Hematopoietic multipotent progenitor cell treated with erythropoietin and hydrocortisone succinate and interleukin-3 and kit ligand, for 6 days (in vitro differentiated cells): ENCODE data around the gene FNDC11.

Source experiments
- DNase-seq: peaks from one replicate; pipeline ENCODE4 v3.0.0-alpha.2; 2015

Gene FNDC11, protein sequence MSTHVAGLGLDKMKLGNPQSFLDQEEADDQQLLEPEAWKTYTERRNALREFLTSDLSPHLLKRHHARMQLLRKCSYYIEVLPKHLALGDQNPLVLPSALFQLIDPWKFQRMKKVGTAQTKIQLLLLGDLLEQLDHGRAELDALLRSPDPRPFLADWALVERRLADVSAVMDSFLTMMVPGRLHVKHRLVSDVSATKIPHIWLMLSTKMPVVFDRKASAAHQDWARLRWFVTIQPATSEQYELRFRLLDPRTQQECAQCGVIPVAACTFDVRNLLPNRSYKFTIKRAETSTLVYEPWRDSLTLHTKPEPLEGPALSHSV

DNA sequence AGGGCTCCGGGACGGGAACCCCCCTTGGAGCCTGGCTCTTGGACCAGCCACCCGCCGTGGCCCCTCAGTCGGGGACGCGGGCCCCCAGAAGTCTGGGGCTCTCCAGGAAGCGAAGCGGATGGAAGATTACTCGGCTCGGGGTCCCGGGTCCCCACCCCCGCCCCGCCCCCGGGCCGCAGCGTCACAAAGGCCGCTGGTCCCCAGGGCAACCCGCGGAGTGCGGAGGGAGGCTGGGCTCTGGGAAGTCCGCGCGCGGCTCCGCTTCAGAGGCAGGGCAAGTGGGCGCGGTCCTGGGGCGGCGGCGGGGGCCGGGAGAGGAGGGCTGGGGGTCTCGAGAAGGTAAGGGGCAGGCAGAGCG is at the start of gene FNDC11:
Gene FNDC11 (plus strand): TSS at position 227 of the 358 bp plus-strand sequence. CDS start 1,505 bp downstream, outside the sequence.
- peak; percentile 55 for DNase-seq

DNA sequence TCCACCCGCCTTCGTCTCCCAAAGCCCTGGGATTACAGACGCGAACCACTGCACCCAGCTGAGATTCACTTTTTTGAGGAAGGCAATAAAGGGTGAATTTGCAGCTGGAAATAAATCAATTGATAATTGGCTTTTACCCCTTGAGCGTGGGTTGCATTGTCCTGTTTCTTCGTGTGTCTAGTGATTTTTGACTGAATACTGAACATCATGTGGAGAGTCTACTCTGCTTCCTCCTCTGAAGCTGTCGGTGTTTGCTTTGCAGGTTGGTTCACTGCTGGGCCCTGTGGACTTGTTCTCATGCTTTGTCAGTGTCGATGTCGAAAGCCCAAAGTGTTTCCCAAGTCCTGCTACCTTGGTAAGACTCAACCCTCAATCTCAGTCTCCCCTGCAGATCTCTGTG is 49.3 kb upstream of the FNDC11 start:
- no peak for DNase-seq

DNA sequence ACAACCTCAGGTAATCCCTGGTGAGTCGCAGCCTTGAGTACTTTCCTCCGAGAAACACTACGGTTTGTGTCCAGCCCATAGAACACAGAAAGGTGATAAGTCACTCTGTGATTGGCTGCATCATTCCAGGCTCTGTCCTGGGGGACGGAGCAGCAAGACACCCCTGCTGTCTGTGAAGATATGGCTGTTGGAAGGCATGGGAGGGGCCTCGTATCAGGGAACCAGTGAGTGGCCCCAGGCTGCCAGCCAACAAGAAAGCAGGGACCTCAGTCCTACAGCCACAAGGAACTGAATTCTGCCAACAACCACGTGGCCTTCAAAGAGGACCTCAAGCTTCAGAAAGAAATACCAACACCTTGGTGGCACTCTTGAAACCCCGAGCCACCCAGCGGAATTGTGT is 48.7 kb upstream of the FNDC11 start:
- no peak for DNase-seq

DNA sequence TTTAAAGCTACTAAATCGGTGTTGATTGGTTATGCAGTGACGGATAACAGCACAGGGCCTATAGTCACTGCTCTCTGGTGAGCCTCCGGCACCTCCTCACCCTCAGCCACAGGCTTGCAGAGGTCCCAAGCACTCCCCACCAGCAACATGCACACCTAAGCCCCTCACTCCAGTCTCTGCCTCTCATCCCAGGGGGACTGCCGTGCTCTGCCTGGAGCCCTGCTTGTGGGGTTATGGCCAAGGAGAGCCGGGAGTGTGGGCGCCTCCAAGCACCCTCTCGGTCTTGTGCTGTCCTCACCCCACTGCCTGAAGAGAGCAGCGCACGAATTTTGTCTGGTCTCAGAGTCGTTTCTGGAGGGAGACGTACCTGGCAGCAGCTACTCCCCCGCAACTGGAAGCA is 48.2 kb upstream of the FNDC11 start:
- DNase-seq = no peak

DNA sequence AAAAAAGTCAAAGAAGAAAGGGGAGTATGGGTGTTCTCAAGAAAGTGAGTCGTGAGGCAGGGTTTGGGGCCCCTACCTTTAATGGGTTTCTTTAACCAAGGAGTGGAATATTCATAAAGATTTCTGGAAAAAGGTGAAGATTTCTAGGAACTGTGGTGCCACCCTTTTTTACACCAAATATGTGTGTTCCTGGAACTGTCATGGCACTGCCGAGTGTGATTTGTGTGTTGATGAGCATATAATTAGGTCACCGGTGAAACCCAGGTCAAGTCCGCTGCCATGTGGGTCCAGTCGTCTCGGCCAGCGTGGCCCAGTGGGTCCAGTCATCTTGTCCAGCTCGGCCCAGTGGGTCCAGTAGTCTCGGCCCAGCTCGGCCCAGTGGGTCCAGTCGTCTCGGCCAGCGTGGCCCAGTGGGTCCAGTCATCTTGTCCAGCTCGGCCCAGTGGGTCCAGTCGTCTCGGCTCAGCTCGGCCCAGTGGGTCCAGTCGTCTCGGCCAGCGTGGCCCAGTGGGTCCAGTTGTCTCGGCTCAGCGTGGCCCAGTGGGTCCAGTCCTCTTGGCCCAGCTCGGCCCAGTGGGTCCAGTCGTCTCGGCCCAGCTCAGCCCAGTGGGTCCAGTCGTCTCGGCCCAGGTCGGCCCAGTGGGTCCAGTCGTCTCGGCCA is 46.7 kb upstream of the FNDC11 start:
- DNase-seq = no peak

DNA sequence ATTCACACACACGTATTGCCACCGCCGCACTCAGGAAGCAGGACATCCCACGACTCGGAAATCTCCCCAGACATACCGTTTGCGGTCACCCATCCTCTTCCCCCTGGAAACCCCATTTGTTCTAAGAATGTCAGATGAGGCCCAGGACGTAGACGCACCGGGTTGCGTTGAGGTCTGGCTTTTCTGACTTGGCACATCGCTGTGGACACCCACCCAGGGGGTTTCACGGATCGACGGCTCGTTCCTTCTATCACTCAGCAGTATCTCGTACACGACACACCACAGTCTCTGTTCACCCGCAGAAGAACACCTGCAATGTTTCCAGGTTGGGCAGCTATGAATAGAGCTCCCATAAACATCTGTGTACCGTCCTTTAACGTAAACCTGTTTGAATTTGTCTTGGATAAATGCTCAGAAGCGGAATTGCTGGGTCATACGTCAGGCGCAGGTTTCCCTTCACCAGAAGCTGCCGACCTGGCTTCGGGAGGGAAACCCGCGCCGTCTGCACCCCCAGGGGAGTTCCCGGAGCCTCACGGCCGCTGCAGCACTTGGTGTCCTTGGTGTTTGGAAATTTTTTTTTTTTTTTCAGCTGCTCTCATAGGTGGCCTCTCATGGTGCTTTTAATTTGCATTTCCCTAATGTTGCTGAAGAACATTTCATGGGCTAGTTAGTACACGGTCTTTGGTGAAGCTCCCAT is 45.7 kb upstream of the FNDC11 start:
- no peak for DNase-seq

DNA sequence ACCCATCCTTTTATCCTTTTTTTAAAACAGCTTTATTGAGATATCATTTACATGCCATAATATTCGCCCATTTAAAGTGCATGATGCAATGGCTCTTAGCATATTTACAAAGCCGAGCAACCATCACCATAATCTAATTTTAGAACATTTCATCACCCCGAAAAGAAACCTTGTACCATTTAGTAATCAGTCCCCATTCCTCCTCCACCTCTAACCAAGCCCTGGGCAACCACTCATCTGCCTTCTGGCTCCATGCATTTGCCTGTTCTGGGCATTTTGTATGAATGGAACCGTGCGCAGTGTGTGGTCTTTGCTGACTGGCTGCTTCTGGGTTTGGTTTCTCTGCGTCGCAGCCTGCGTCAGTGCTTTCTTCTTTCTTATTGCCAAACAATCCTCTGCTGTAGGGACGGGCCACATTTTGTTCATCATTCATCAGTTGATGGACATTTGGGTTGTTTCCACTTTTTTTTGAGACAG is 44.8 kb upstream of the FNDC11 start:
- DNase-seq = no peak

DNA sequence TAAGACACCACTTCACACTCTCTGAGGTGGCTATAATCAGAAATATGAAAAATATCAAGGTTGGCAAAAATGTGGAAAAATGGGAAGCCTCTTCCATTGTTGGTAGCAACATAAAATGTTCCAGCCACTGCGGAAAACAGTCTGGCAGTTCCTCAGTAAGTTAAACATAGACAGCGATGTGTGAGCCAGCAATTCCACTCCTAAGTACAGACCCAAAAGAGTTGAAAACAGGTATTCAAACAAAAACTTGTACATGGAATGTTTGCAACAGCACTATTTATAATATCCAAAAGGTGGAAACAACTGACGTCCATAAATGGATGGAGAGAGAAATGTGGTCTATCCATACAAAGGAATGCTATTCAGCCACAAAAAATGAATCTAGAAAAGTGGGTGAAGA is 40.8 kb upstream of the FNDC11 start:
- DNase-seq = no peak

DNA sequence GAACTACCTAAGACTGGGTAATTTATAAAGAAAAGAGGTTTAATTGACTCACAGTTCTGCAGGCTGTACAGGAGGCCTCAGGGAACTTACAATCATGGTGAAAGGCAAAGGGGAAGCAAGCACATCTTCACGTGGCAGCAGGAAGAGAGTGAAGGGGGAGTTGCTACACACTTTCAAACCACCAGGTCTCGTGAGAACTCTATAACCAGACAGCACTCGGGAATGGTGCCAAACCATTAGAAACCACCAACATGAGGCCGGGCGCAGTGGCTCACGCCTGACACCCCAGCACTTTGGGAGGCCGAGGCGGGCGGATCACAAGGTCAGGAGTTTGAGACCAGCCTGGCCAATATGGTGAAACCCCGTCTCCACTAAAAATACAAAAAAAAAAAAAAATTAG is 39.4 kb upstream of the FNDC11 start:
- peak; percentile 80 for DNase-seq

DNA sequence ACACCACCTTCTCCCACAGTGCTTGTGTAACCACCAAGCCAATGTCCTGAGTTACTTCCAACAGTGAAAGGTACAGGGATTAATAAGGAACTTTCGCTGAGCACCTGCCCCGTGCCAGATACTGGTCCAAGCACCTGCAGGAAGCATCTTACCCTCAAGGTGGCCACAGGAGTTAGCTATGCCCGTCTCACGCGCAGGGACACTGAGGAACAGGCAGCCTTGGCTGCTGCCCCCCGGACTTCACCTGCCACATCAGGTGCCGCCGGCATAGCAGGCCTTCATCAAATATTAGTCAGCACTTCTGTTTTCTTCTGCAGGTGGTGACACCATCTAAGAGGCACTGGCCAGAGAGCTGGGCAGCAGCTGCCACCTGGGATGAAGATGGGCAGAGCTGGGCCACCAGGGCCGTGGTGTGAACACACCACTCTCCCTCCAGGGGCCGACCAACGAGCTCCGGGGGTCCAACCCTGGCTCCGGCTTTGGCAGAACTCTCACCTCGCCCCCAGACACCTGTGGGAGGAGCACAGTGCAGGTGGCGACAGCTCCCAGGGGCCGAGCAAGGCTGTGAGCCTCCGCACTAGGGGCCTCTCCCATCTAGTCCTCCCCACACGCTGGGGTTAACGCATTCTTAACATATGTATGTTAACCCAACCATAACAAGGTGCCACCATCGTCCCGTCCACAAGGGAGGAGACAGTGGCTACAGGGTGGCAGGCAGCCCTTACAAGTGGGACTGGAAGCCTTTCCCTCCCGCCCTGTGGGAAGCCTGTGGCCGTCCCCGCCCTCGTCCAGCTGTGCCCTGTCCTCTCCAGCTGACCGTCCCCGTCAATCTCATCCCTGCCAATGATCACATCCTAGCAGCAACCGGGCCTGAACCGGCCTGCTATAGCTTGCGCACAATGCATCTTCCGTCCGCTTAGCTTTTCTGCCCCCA is 36.3 kb upstream of the FNDC11 start:
- no peak for DNase-seq

DNA sequence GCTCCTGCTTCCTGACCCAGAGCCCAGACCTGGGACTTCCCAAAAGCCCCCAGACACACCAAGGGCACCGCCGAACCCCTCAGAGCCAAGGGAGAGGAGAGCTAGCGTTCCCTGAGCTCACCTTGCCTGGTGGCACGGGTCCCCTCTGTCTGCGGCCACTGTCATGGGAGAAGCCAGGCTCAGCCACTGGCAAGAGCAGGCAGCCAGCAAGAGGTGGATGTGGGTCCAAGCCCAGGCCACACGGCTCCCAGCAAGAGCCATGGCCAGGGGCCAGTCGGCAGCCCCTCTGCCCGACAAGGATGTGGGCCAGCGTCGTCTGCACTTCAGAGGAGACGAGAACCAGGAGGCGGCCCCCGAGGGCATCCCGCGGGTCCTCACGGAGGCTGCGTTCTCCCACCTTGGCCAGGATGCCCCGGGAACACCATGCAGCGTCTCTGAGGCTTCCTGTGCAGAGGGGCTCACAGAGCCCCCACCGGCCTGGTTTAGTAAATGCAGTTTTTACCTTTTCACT is 35.6 kb upstream of the FNDC11 start:
- no peak for DNase-seq

DNA sequence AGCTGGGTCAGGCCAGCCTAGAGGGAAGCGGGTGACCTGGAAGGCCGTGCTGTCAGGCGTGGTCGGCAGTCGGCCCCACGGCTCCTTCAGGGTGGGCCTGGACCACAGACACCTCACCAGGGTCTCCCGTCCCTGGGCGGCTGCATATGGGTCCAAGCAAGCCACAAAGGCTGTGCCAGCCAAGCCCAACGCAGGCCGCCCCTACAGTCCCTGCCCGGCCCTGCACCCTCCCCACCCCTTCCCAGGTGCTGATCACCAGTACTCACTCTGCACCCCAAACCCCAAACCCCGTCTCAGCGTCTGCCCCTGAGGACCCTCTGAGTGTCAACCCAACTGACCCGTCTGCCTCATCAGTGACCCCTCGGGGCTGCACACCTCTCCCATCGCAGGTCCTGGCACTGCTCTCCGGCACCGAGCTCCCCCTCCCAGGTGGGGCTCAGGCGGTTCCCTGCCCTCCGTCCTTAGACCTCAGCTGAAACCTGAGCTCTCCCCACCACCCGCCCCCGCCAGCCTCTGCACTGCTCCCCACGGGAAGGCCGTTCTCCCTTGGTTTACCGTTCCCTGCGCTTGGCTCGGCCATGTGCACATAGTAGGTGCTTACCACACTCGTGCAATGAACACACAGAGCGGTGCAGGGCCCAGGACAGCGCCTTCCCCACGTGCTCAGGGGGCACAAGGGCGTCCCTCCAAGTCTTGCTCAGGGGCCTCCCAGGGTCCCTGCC is 34.9 kb upstream of the FNDC11 start:
- DNase-seq = no peak

DNA sequence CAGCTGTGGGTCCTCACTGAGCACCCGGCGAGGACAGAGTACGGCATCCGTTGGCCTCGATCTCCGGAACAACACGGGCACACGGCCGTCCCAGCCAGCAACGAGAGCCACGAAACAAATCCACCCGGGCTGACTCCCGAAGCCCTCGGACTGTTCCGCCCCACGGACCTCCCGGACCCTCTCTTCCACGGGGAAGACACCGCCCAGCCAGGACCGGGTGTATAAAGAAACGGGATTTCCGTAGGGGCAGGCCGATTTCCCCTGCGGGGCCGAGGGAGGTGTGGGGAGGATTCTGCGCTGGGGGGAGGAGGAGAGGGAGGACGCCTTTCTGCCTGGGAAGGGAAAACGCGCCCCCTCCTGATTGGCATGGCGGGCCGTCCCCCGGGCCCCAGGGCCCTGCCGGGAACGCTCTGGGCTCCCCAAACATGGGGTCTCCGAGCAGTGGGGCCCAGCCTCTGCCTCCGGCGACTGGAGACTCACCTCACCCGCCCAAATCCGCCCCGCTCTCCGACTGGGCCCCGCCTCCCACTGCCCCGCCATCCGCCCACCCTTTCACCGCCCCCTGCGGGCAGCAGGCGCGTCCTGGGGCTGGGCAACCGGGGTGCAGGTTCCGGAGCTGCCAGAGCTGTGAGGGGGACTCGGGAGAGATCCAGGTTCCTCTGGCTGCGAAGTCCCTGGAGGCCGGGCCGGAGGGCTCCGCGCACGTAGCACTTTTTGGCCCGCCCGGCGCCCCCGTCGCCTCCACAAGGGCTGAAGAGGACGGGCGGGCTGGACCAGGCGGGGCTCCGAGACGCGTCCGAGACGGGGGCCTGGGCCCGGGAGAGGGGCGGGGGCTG is 34.1 kb upstream of the FNDC11 start:
- peak; percentile 55 for DNase-seq

DNA sequence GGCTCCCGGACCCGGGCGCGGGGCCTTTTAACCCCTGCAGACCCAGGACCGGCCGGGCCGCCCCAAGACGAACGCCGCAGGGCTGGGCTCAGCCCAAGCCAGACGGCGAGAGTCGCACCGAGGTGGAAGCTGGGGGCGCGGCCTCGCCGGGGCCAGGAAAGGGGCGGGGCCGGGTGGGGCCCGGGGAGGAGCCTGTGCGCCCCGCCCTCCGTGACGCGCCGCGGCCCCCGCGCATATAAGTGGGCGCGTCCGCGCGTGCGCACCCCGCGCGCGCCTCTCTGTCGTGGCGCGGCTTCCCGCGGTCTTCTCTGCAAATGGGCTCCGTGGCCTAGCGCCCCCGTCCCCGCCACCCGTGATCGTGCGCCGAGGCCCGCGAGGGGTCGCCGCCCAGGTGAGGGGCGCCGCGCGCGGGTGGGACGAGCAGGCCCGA is 33.4 kb upstream of the FNDC11 start, which contains the start of gene PPDPF:
Gene PPDPF (plus strand): TSS at position 262 of the 430 bp plus-strand sequence. CDS start 544 bp downstream, outside the sequence.
- DNase-seq = peak; percentile 86

DNA sequence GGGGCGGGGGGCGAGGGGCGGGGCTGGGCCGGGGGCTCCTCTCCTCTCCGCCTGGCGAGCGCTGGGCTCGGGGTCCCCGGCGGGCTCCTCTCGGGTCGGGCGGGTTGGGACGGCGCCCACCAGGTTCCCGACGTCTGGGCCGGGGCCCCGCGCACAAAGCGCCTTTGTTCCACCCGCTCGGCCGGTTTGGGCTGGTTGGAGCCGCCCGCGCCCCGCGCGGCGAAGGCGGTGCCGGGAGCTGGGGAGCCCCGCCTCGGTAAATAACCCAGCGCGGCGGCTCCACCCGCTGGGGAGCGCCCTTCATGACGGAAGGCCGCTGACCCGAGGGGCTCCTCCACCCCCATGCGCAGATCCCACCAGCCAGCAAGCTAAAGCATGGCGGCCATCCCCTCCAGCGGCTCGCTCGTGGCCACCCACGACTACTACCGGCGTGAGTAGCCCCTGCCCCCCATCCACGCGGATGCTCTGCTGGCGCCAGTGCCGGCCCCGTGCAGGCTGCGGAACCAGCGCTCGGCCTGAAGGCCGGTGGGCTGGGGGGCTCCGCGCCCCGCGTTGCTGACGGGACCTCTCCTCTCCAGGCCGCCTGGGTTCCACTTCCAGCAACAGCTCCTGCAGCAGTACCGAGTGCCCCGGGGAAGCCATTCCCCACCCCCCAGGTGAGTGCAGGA is 32.9 kb upstream of the FNDC11 start:
- DNase-seq = peak; percentile 82

DNA sequence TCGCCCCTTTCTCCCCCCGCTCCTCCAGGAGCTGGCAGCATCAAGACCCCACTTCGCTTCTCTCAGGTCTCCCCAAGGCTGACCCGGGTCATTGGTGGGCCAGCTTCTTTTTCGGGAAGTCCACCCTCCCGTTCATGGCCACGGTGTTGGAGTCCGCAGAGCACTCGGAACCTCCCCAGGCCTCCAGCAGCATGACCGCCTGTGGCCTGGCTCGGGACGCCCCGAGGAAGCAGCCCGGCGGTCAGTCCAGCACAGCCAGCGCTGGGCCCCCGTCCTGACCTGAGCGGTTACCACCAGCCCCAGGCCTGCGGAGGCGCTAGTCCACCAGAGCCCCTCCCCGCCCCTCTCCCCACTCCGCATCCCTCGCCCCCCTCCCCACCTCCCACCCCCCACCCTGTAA is 32.4 kb upstream of the FNDC11 start:
- DNase-seq = no peak

DNA sequence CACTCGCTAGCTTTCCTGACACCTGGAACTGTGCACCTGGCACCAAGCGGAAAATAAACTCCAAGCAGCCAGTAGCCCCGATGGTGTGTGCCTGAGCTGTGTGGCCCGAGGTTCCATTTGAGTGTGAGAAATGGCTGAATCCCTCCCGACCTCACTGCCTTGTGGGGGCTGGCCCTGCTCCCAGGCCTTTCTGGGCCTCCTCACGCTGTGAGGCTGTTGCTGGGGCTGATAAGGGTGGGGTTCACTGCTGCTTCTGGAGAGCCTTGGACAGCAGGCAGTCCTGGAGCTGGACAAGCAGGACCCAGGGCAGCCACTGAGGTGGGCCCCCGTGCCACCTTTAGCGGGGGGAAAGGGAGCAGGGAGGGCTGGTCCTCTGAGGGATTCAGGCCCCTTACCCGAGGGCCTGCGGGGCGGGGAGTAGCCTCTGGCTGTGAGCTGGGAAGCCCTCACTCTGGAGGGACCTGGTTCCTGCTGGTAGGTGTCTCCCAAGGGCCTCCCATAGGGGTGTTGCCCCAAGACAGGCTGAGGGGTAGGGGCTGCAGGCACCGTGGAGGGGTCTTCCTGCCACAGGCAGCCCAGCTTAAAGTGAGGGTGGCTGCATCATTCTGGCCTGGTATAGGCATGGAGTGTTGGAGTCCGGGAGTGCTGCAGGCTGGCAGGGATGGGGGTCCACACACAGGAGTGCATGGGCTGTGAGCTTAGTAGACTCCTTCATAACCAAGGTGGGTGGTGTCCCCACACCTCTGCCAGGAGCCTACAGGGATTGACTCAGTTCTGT is 31.7 kb upstream of the FNDC11 start:
- peak; percentile 60 for DNase-seq

DNA sequence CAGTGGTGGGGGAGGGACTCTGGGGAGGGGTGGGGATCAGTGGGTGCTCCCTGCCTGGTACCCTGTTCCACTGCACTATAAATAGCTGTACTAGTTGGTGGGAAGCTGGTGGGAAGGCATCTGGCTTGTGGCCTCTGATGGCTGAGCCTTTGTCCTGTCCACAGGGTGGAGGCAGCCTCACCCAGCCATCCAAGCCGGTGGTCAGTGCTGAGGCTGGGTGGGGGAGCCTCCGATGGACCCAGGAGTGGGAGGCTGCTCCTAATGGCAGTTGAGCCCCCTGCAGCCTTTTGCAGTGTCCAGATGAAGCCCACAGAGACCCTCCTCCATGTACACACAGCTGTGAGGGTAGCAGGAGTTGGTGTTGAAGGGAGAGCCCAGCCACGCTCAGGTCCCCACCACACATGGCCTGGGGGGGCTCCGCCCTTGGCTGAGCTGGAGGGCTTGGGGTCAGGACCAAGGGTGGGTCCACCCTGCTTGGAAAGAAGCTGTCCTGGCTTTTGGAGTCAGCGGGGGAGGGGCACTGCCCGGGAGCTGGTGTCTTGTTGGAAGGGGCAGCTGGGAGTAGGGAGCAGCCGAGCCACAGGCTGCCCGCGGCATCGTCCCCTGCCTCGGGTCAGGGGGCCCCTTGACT is 30.9 kb upstream of the FNDC11 start:
- DNase-seq = no peak

DNA sequence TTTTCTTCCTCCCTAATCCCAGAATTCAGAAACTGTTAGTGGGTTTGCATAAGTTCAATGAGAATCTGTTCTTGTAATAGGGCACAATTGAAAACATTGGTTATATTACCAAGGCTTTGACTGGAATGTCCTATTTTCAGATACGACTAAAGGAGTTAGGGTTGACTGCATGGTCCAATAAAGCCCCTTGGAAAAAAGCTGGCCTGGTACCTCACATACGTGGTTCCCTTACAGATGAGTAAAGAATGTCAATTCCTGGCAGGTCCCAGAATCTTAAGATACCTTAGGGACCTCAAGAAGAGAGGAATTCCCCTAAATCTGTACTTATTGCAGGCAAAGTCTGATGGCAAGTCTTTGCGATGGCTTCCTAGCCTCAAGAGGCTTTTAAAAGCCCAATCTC is 28.8 kb upstream of the FNDC11 start:
- no peak for DNase-seq
